ENCODE data around the gene CYTH1. TPM values are rescaled to one million over a fixed set of nuclear protein-coding genes. Genes with fewer than 3 reads are reported as not detected.

The CYTH1 gene
- total RNA-seq, 4 donors from 2014 or later = 6.2 to 56.1 (median 44.3) TPM

DNA sequence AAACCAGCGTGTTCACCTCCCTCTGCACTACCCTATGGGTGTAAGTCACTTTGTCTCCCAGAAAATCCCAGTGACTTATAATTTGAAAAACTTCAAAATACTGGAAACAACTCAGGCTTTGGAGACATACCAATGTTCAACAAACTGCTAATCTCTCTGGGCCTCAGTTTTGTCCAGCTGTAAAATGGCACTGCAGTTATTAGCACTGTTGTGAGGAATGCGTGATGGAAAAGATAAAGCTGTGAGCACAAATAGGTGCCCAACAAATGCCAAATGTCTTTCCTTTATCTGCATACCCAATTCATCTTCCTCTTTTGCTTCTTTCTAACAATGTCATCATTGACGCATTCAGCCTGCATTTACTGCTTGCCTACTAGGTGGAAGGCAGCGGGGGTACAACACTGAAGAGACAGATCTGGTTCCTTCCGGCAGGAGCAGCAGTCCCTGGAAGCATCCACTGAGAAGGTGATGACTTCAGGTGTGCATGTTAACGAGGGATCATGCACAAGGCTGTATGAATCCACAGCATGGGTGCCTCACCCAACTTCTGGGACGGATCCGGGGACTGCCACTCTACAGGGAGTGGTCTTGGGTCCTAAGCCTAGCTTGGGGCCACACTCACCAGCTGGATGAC lies 63.4 kb downstream of the CYTH1 start:
- intact Hi-C loops (cut with DNase I; ENCODE audit: low total_unique reads) = loop anchor here (10.0 kb wide), 1 partner anchor 256 kb away; the partner anchor contains the start of gene LGALS3BP
- no peak overlapping the region for H3K27ac ChIP-seq
- H3K4me1 ChIP-seq = peaks cover 9 to 19% of the 10 kb centered on the region in 2 donors
- no peak for DNase-seq
- H3K9me3 ChIP-seq = no peaks in the 10 kb centered on the region
- no peaks in the 10 kb centered on the region for H3K36me3 ChIP-seq
- no peak overlapping the region for H3K4me3 ChIP-seq
- no peaks in the 10 kb centered on the region for H3K27me3 ChIP-seq
- no peak for TF ChIP-seq POLR2A (IDR thresholded peaks at IDR 0.05)
- TF ChIP-seq, protein P1, sequence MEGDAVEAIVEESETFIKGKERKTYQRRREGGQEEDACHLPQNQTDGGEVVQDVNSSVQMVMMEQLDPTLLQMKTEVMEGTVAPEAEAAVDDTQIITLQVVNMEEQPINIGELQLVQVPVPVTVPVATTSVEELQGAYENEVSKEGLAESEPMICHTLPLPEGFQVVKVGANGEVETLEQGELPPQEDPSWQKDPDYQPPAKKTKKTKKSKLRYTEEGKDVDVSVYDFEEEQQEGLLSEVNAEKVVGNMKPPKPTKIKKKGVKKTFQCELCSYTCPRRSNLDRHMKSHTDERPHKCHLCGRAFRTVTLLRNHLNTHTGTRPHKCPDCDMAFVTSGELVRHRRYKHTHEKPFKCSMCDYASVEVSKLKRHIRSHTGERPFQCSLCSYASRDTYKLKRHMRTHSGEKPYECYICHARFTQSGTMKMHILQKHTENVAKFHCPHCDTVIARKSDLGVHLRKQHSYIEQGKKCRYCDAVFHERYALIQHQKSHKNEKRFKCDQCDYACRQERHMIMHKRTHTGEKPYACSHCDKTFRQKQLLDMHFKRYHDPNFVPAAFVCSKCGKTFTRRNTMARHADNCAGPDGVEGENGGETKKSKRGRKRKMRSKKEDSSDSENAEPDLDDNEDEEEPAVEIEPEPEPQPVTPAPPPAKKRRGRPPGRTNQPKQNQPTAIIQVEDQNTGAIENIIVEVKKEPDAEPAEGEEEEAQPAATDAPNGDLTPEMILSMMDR (IDR thresholded peaks at IDR 0.05) = no peak

DNA sequence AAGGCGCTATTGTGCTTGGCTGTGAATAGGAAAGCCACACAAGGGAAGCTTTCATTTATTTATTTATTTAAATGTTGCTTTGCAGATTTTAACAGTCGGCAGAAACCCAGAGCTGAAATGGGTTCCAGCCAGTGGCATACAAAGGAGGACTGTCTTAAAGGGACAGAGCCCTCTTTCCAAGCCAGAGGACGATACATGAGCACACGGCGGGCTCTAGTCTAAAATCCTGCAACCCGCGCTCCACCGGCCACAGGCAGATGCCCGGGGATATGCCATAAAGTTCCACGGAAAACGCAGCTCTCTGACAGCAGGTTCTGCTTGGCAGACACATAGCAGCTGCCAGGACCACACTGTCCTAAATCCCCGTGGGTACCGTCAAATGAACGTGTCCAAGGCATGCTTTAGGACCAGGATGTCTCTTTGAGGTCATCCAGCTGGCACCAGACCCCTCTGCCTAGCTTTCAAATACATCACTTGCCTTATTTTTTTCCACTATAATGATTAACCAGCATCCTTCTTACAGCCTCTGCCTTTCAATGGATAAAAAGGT lies 64.6 kb downstream of the CYTH1 start:
- TF ChIP-seq, protein P1 (IDR thresholded peaks at IDR 0.05) = no peak
- no peak for TF ChIP-seq POLR2A (IDR thresholded peaks at IDR 0.05)
- peaks cover 9 to 19% of the 10 kb centered on the region in 2 donors for H3K4me1 ChIP-seq
- H3K9me3 ChIP-seq = no peaks in the 10 kb centered on the region
- no peaks in the 10 kb centered on the region for H3K36me3 ChIP-seq
- H3K27me3 ChIP-seq = no peaks in the 10 kb centered on the region
- peak overlapping the region; percentile 1 to 65 for H3K27ac ChIP-seq
- peak overlapping the region; percentile 28 to 39 for H3K4me3 ChIP-seq
- intact Hi-C loops (cut with DNase I; ENCODE audit: low total_unique reads) = loop anchor here (10.0 kb wide), 1 partner anchor 257 kb away; the partner anchor contains the start of gene LGALS3BP
- peak; percentile 28 to 31 for DNase-seq

DNA sequence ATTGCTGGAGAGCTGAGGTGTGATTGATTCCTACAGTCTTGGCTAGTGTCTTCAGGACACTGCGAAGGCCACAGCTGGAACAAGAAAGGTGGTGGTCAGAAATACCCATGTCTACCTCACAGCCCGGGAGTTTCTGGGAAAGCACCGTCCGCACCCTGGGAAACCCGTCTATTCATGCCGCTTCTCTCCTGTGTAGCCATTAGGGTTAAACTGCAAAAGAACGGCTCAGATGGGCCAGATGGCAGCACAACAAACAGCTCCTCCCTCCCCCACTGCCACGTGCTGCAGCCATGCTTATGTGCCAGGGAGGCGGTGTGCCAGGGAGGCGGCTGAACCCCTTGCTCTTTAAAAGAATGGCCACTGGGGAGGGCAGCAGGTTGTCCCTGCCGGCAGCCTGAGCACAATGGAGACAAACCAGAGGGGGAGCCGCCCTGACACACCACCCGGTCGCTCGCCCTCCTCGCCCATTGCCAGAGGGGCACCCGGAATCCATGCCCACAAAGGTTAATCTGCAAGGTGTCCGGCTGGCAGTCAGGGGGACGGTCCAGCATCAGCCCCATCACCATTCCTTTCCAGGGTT lies 65.2 kb downstream of the CYTH1 start:
- peaks cover 9 to 19% of the 10 kb centered on the region in 2 donors for H3K4me1 ChIP-seq
- no peaks in the 10 kb centered on the region for H3K36me3 ChIP-seq
- DNase-seq = peak; percentile 56 to 64
- no peaks in the 10 kb centered on the region for H3K27me3 ChIP-seq
- intact Hi-C loops (cut with DNase I; ENCODE audit: low total_unique reads) = loop anchor here (10.0 kb wide), 1 partner anchor 258 kb away; the partner anchor contains the start of gene LGALS3BP
- H3K4me3 ChIP-seq = peak overlapping the region; percentile 28 to 39
- H3K27ac ChIP-seq = peak overlapping the region in 1 of 2 donors; percentile 65
- TF ChIP-seq, protein P1 (IDR thresholded peaks at IDR 0.05) = no peak
- TF ChIP-seq POLR2A (IDR thresholded peaks at IDR 0.05) = no peak
- H3K9me3 ChIP-seq = no peaks in the 10 kb centered on the region

DNA sequence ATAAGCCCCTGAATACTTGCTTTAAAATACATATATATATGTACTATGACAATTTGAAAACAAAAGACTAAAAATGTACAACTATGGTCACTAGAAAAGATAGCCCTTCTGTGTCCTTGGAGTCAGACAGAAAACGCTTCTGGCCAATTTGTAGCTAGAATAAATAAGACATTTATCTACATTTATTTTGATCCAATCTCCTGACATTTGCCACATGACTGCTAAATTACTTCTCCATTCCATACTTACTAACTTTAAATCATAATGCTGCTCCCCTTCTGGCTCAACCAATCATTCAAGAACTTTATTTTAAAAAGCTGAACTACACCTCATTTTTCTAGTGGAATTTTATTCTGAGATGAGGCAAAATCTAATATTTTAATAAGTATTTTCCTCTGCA lies 65.8 kb downstream of the CYTH1 start:
- intact Hi-C loops (cut with DNase I; ENCODE audit: low total_unique reads) = loop anchor here (10.0 kb wide), 1 partner anchor 259 kb away; the partner anchor contains the start of gene LGALS3BP
- H3K27ac ChIP-seq = peak overlapping the region in 1 of 2 donors; percentile 65

More for the DNA sequence above, 65.8 kb downstream of the CYTH1 start:
- no peaks in the 10 kb centered on the region for H3K9me3 ChIP-seq
- H3K27me3 ChIP-seq = no peaks in the 10 kb centered on the region
- no peaks in the 10 kb centered on the region for H3K36me3 ChIP-seq
- no peak overlapping the region for H3K4me3 ChIP-seq
- no peak for DNase-seq
- TF ChIP-seq POLR2A (IDR thresholded peaks at IDR 0.05) = no peak
- TF ChIP-seq, protein P1 (IDR thresholded peaks at IDR 0.05) = no peak
- peaks cover 9 to 19% of the 10 kb centered on the region in 2 donors for H3K4me1 ChIP-seq
